GM12873 (cell line): ENCODE data around the gene ITPR2.

Experiments
- TF ChIP-seq, protein P1 (sequence below): IDR thresholded peaks from 2 replicates; pipeline ENCODE4 v1.5.1; 2012; ENCODE audit warnings: low read depth, mild to moderate bottlenecking, moderate library complexity, low read length, control low read depth; ENCODE audit not compliant: insufficient read depth; ENCODE audit errors: missing control alignments

The ITPR2 gene

GRCh38 chr12:26606911-26607310 is 226.1 kb downstream of the ITPR2 start:
- TF ChIP-seq, protein P1, sequence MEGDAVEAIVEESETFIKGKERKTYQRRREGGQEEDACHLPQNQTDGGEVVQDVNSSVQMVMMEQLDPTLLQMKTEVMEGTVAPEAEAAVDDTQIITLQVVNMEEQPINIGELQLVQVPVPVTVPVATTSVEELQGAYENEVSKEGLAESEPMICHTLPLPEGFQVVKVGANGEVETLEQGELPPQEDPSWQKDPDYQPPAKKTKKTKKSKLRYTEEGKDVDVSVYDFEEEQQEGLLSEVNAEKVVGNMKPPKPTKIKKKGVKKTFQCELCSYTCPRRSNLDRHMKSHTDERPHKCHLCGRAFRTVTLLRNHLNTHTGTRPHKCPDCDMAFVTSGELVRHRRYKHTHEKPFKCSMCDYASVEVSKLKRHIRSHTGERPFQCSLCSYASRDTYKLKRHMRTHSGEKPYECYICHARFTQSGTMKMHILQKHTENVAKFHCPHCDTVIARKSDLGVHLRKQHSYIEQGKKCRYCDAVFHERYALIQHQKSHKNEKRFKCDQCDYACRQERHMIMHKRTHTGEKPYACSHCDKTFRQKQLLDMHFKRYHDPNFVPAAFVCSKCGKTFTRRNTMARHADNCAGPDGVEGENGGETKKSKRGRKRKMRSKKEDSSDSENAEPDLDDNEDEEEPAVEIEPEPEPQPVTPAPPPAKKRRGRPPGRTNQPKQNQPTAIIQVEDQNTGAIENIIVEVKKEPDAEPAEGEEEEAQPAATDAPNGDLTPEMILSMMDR, result no peak

DNA sequence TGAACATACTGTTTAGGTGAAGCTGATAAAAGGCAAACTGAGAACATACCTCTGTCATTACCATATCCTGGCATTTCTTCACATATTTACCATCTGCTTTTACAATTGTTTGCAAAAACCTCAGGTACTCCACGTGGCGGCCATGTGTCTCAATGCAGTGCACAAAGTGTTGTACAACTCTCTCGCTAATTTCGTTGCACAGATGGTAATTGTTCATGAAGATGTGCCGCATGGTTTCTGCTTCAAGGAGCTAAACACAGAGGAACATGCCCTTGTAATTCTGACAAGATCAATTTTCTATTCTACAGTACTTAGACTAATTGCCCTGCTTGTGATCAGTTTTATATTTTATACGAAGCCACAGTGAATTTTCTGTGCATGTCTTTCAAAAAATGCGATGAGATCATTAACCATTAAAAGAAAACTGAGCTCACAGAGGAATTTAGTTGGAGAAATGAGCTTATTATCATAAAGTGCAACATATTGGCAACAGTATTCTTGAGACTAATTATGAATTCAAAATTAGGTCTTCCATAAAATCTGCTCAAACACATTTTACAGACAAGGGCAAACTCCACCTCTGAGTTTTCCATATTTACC is 233.8 kb downstream of the ITPR2 start:
- TF ChIP-seq, protein P1, result no peak

- TF ChIP-seq, protein P1, result no peak
Observed at GRCh38 chr12:26595806-26596205, 237.2 kb downstream of the ITPR2 start.

DNA sequence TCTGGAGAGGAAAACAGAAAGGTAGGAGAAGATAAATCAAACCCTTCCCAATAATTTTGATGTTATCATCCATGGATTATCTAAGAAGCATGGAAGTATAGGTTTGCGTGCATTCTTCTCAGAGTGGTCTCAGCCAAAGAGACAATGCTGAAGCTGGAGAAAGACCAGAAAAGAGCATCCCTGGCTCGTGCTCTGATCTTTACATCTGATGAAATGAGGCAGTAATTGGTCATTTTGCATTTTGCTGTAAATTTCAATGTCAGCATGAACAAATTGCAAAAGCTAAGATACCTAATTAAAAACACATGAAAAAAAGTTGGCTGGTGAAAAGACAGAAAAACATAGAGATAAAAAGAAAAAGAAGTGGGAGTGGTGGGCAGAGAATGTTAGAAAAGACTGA is 252.4 kb downstream of the ITPR2 start:
- TF ChIP-seq, protein P1, result no peak

GRCh38 chr12:26576266-26576665 is 256.7 kb downstream of the ITPR2 start:
- TF ChIP-seq, protein P1, result no peak

- TF ChIP-seq, protein P1, result no peak
Observed at GRCh38 chr12:26573225-26573909, 259.6 kb downstream of the ITPR2 start.

GRCh38 chr12:26572137-26572536 is 260.9 kb downstream of the ITPR2 start:
- TF ChIP-seq, protein P1, result no peak
